Hypothalamus (tissue), 51 donors: ENCODE measurements around the gene KIF26B.

Experiments
- DNase-seq, 51 donors: peaks; one replicate each; lab custom pipeline; 2025; lab: John Stamatoyannopoulos, UW

KIF26B gene

GRCh38 chr1:245448531-245448930 lies 293.7 kb downstream of the KIF26B start:
- DNase-seq, result no peak

DNA sequence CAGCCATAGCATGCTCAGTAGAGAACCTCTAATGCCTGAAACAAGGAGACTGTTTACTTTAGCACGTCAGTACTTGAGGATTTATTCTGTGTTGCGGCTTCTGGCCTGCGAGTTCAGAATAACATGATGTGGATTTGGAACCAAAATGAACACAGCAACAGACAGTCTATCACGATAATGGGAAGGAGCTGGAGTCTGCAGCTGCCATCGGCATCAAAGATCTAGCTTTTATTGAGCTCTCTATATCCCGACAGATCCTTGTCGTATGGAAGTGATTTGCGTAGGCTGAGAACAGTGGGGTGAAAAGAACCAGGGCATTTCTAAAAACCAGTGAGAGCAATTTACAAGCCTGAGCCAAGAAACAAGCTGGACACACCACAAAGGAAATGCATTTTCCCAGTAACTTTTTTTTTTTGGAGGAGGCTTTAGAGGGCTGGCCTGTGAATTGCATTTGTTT lies 294.2 kb downstream of the KIF26B start:
- DNase-seq, result no peak

DNA sequence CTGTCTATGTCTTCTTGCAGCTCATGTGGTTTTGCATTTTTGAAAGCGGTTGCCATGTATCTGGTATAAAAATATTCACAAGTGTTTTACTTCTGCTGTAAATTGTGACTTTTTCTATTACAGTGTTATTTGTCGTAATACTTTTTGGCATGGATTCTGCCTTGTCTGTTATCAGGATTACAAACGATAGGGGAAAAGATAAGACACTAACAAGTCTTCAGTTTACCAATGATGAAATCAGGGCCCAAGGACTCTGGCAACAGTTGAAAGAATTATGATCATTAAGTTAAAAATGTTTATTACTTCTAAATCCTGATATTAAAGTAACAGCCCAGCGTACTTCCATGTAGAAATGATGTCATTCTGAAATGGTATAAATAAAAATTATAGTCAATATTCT lies 298.8 kb downstream of the KIF26B start:
- no peak for DNase-seq

GRCh38 chr1:245454051-245454450 lies 299.3 kb downstream of the KIF26B start:
- DNase-seq, result no peak

GRCh38 chr1:245457562-245457961 lies 302.8 kb downstream of the KIF26B start:
- no peak for DNase-seq

DNA sequence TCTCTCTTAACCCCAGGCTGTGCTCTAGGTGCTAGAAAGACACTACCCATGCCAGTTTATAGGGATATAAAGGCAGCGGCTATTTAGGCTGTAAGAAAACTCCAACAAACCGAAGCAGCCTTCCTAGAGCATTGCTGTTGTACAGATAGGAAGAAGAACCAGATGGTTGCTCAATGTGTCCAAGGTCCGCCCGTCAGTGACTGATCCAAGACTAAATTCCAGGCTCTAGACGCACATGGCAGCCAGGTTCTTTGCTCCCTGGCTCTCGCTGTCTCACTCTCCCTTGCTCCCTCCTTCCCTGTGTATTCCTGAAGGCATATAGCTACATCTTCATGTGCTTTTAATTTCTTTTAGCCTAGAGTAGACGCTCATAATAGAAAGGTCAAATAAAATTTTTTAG lies 303.4 kb downstream of the KIF26B start:
- no peak for DNase-seq

DNA sequence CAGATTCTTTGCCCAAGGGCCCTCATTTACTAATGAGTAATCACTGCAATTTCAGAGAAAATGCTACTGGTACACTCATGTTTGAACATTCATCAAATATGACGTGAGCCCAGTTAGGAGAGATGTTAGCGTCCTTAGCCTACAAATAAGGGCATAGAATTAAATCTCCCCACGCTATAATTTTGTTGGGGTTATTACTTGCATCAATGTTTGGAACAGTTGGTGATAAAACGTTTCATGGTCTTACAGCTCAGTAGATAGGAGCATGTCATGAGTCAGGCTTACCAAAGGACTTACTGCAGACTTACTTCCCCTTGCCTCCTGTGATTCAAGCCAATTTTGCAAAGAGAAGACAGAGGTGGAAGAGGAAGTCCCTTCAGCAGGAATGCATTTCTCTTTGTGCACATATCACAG lies 304.0 kb downstream of the KIF26B start:
- peak in 1 of 51 donors; percentile 9 for DNase-seq

GRCh38 chr1:245459621-245460020 lies 304.8 kb downstream of the KIF26B start:
- DNase-seq, result no peak

DNA sequence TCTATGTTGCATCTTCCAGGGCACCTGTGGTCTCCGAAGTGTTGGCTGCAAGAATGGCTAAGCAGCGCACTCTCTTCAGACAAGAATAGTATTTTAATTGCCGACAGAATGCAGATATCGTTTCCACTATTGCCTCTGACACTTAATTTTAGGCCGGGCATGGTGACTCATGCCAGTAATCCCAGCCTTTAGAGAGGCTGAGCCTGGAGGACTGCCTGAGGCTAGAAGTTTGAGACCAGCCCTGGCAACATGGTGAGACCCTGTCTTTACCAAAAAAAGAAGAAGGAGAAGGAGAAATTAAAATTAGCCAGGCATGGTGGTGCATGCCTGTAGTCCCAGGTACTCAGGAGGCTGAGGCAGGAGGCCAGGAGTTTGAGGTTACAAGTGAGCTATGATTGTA lies 306.9 kb downstream of the KIF26B start:
- no peak for DNase-seq

DNA sequence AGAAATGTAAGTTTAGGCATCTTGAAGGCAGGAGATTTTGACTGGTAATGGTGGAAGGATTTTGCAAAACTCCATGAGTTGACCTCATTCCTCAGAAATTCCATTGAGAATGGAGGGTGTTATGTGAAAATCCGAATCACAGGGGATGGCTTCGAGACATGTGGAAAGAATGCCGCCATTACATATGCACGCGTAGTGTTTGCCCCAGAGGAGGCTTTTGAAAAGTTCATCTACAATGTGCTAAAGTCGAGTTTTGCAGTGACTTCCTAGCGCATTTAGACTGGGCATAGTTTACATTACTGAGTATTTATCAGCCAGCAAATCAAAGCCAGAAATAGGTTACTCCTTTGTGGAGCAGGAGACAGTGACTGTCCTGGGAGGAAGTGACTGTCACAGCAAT lies 307.4 kb downstream of the KIF26B start:
- no peak for DNase-seq

DNA sequence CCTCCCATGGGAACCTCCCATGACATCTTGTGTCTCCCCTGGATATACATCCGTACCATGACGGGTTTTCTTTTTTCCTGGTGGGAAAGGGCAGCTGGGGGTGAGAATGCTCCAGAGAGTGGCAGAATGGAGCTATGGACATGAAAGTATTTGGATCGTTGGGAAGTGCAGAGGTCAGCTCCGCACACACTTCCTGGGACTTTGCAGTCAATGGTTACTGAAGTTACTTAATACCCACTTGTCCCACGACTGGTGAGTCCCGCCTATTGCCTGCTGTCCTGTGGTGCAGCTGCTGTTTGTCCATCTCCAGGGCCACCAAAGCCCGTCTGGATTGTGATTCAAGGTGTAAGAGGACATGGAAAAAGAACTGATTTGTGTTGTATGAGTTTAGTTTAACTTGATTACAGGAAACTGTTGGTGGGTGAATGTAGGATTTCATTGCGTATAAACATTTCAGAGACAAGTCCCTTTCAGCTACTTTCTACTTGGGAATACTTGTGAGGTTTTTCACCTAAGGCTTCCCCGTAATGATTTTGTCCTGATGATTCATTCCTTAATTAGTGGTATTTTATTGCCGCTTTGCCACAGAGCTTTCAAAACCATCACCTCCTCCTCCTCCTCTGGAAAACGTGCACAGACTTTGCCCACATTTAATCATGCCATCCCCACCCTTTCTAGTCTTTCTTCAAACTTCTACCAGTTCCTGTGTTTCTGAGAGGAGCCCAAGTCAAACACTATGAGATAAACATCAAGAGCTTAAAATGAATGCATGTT lies 308.8 kb downstream of the KIF26B start:
- no peak for DNase-seq

DNA sequence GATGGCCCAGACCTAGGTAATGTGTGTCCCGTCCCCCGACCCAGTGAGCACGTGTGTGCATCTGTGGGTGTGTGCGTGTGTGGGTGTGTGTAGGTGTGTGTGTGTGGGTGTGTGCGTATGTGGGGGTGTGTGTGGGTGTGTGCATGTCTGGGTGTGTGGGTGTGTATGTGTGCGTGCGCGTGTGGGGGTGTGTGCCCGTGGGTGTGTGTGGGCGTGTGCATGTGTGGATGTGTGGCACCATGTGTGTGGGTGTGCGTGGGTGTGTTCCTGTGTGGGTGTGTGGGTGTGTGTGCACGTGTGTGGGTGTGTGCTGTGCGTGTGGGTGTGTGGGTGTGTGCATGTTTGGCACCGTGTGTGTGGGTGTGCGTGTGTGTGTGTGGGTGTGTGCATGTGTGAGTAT lies 309.5 kb downstream of the KIF26B start:
- no peak for DNase-seq

DNA sequence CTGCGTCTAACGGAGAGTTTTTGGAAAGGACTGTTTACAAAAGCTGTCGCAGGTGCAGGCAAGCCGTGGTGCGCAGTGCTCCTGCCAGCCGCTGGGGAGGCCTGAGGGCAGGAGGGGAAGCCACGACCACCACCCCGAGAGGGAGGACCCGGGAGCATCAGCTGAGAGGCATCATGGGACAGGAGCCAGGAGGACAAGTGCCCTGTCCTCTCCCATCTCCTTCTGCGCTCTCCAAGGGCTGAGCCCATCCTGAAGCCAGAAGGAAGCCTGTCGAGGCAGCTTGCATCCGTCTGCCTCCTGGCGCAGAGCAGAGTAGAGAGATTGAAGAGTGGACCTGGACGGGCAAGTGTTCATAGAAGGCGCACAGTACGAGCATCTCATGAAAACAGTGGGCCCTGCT lies 310.9 kb downstream of the KIF26B start:
- DNase-seq, result no peak

DNA sequence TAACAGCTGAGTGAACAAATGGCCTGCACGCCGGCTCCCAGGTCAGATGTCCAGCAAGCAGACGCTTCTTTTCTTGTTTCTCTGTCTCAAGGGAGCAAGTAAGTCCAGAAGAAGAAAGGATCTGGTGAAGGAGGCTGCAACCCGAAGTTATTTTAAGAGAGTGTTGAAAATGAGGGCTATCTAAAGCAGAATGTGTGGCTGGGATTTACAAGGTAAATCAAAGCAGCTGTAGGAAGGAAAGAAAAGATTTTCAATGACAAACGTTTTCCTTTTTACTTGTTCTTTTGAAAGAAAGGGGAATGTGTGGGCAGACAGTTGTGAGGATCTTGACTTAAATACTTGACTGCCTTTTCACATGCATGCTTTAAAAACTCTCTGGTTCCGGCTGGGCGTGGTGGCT lies 311.5 kb downstream of the KIF26B start:
- DNase-seq, result no peak

GRCh38 chr1:245467804-245468203 lies 313.0 kb downstream of the KIF26B start:
- DNase-seq, result no peak

DNA sequence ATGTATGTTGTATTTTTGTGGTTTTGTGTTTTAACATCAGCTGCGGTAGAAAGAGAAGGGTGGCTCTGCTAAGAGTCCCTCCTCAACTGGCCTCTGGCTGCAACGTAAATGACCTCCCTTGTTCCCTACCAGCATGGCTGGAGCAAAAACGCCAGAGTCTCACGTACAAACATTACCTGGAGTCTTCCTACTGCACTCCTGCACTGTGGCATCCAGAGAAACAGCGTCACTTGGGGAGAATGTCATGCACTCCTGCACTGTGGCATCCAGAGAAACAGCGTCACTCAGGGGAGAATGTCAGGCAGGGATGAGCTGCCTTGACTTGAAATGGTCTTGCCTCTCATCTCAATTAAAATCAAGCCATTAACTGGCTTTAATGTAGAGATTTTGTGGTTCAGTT lies 314.2 kb downstream of the KIF26B start:
- DNase-seq, result no peak

- no peak for DNase-seq
These were observed 314.9 kb downstream of the KIF26B start for GRCh38 chr1:245469734-245470133.

- DNase-seq, result no peak
These were observed 320.3 kb downstream of the KIF26B start for GRCh38 chr1:245475126-245475525.

GRCh38 chr1:245475961-245476516 lies 321.3 kb downstream of the KIF26B start:
- DNase-seq, result no peak

DNA sequence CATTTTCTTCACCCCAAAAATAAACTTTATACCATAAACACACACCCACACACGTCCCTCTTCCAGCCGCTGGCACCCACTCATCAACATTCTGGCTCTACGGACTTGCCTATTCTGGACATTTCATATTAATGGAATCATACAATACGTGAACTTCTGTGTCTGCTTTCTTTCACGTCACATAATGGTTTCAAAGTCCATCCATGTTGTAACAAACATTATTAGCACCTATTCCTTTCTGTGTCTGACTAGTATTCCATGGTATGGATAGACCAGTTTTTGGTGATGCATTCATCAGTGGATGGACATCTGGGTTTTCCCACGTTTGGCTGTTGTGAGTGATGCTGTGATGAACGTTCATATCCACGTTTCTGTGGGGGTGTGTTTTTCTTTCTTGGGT lies 323.2 kb downstream of the KIF26B start:
- no peak for DNase-seq

GRCh38 chr1:245480393-245481120 lies 325.8 kb downstream of the KIF26B start:
- DNase-seq, result no peak

DNA sequence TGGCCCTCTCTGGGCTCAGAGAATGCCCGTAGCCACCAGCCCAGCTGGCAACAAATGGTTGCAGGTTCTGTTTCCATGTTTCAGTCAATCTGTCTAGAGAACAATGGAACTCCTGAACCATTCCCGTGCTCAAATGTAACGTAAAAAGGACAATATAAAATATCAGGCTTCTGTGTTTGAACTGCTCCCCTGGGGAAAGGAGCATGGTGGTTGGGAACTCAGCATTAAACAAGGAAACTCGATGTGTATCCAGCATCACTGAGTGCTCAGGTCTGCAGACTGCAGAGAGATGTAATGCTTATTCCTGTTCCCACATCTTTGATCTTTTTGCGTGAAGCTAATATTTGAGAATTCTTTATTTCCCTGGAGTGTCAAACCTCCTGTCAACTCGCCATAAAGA lies 326.5 kb downstream of the KIF26B start:
- no peak for DNase-seq
